Central memory CD4-positive, alpha-beta T cell (primary cell): ENCODE measurements around the gene MACO1.
A peak's percentile ranks its signal among the peaks of the same experiment; 100 is the strongest.
"Not testable (repeated sequence)": the region's sequence is repeated elsewhere in the genome, so short reads cannot be mapped to it uniquely, and the experiment has no call there.

ENCODE experiments used
- DNase-seq: peaks from one replicate; pipeline ENCODE4 v3.0.0; 2022
- total RNA-seq, 3 experiments: gene quantifications; one replicate each; lab custom pipeline; 2026; lab: John Stamatoyannopoulos, UW

MACO1 gene
- 48.3 to 58.4 (median 52.7) reads per million in 3 experiments for total RNA-seq

GRCh38 chr1:25430073-25430966 is at the start of gene MACO1:
TSS of gene MACO1 (plus strand) at chr1:25430897. CDS start at chr1:25431099, 202 bp downstream.
- DNase-seq: peak; percentile 97

- DNase-seq: not testable (repeated sequence)
These were observed 48.2 kb upstream of the MACO1 start for GRCh38 chr1:25382543-25382942.

GRCh38 chr1:25383090-25383489 is 47.6 kb upstream of the MACO1 start:
- DNase-seq: not testable (repeated sequence)

- not testable (repeated sequence) for DNase-seq
These were observed 46.8 kb upstream of the MACO1 start for GRCh38 chr1:25383875-25384274.

GRCh38 chr1:25387096-25387495 is 43.6 kb upstream of the MACO1 start:
- not testable (repeated sequence) for DNase-seq

- not testable (repeated sequence) for DNase-seq
These were observed 42.0 kb upstream of the MACO1 start for GRCh38 chr1:25388691-25389090.

GRCh38 chr1:25389721-25390120 is 41.0 kb upstream of the MACO1 start:
- not testable (repeated sequence) for DNase-seq

- DNase-seq: no peak
These were observed 37.9 kb upstream of the MACO1 start for GRCh38 chr1:25392841-25393240.

- not testable (repeated sequence) for DNase-seq
These were observed 33.1 kb upstream of the MACO1 start for GRCh38 chr1:25397549-25397948.

- not testable (repeated sequence) for DNase-seq
These were observed 32.6 kb upstream of the MACO1 start for GRCh38 chr1:25398079-25398478.

GRCh38 chr1:25402947-25403803 is 27.5 kb upstream of the MACO1 start:
- DNase-seq: not testable (repeated sequence)

GRCh38 chr1:25405731-25406305 is 24.9 kb upstream of the MACO1 start:
- not testable (repeated sequence) for DNase-seq

GRCh38 chr1:25409641-25410427 is 20.9 kb upstream of the MACO1 start:
- DNase-seq: not testable (repeated sequence)

- not testable (repeated sequence) for DNase-seq
These were observed 17.6 kb upstream of the MACO1 start for GRCh38 chr1:25412872-25413623.

GRCh38 chr1:25414157-25414556 is 16.5 kb upstream of the MACO1 start:
- DNase-seq: not testable (repeated sequence)

- not testable (repeated sequence) for DNase-seq
These were observed 16.1 kb upstream of the MACO1 start for GRCh38 chr1:25414578-25414977.

- DNase-seq: not testable (repeated sequence)
These were observed 13.4 kb upstream of the MACO1 start for GRCh38 chr1:25417280-25417679.

GRCh38 chr1:25419339-25419738 is 11.4 kb upstream of the MACO1 start:
- DNase-seq: not testable (repeated sequence)

- DNase-seq: not testable (repeated sequence)
These were observed 10.0 kb upstream of the MACO1 start, which contains the start of gene RHCE for GRCh38 chr1:25420715-25421114. TSS of gene RHCE (minus strand) at chr1:25420825. CDS start at chr1:25420786, 39 bp downstream.

- not testable (repeated sequence) for DNase-seq
These were observed 7.5 kb upstream of the MACO1 start for GRCh38 chr1:25423206-25423605.
